Measurements from ENCODE around the gene SCAF1. TPM values are rescaled to one million over a fixed set of nuclear protein-coding genes. Genes with fewer than 3 reads are reported as not detected.

The SCAF1 gene
- total RNA-seq, 3 donors from 2014 or later (not counting 1 experiment from before 2014, with no cell fraction given) = 38.9 to 46.2 (median 44.9) TPM

GRCh38 chr19:49681830-49682229 lies 39.8 kb downstream of the SCAF1 start:
- no peaks in the 10 kb centered on the region for H3K9me3 Mint-ChIP-seq
- Histone ChIP-seq H3K4me3 (ENCODE audit: low read length) (no peak overlapping the region), H3K9me3 (ENCODE audit: control insufficient read depth, insufficient read depth, low read length) (no peaks in the 10 kb centered on the region), H3K4me1 (ENCODE audit: control insufficient read depth, insufficient read depth, low read length) (peaks cover 28% of the 10 kb centered on the region), H3K27me3 (ENCODE audit: control insufficient read depth, insufficient read depth, low read length) (no peaks in the 10 kb centered on the region), H3K36me3 (ENCODE audit: control insufficient read depth, insufficient read depth, low read length) (peaks cover 41% of the 10 kb centered on the region), H3K27ac (ENCODE audit: low read length) (no peak overlapping the region)
- no peaks in the 10 kb centered on the region for H3K27me3 Mint-ChIP-seq (ENCODE audit: low read depth in 2 of 2)
- no peaks in the 10 kb centered on the region for H3K36me3 Mint-ChIP-seq
- H3K4me3 Mint-ChIP-seq = no peak overlapping the region
- H3K4me1 Mint-ChIP-seq = peaks cover 14 to 38% of the 10 kb centered on the region in 2 donors
- H3K27ac Mint-ChIP-seq = no peak overlapping the region
- TF ChIP-seq CTCF (IDR thresholded peaks at IDR 0.05) = no peak
- WGBS (ENCODE audit: insufficient coverage) = 96% methylated on average over 19 of the region's 19 CpGs
- DNase-seq (peak in 1 of 2 donors; percentile 6), ATAC-seq (no peak)
- intact Hi-C loops (cut with micrococcal nuclease) = loop anchor here (2.0 kb wide), 2 partner anchors 17 to 113 kb away; partner anchors contain the start of genes BCL2L12 and IRF3

GRCh38 chr19:49682274-49682673 lies 40.3 kb downstream of the SCAF1 start:
- H3K36me3 Mint-ChIP-seq = no peaks in the 10 kb centered on the region
- Histone ChIP-seq H3K4me1 (ENCODE audit: control insufficient read depth, insufficient read depth, low read length) (peaks cover 28% of the 10 kb centered on the region), H3K4me3 (ENCODE audit: low read length) (no peak overlapping the region), H3K27me3 (ENCODE audit: control insufficient read depth, insufficient read depth, low read length) (no peaks in the 10 kb centered on the region), H3K36me3 (ENCODE audit: control insufficient read depth, insufficient read depth, low read length) (peaks cover 41% of the 10 kb centered on the region), H3K9me3 (ENCODE audit: control insufficient read depth, insufficient read depth, low read length) (no peaks in the 10 kb centered on the region), H3K27ac (ENCODE audit: low read length) (no peak overlapping the region)
- DNase-seq (peak in 1 of 2 donors; percentile 23), ATAC-seq (no peak)
- H3K27me3 Mint-ChIP-seq (ENCODE audit: low read depth in 2 of 2) = no peaks in the 10 kb centered on the region
- no peaks in the 10 kb centered on the region for H3K9me3 Mint-ChIP-seq
- intact Hi-C loops (cut with micrococcal nuclease) = no loop called here
- H3K4me1 Mint-ChIP-seq = peaks cover 10 to 38% of the 10 kb centered on the region in 2 donors
- no peak overlapping the region for H3K27ac Mint-ChIP-seq
- H3K4me3 Mint-ChIP-seq = no peak overlapping the region
- 92% methylated on average over 8 of the region's 8 CpGs for WGBS (ENCODE audit: insufficient coverage)
- no peak for TF ChIP-seq CTCF (IDR thresholded peaks at IDR 0.05)

GRCh38 chr19:49683814-49684250 lies 41.8 kb downstream of the SCAF1 start:
- Mint-ChIP-seq H3K4me3 (no peak overlapping the region), H3K9me3 (no peaks in the 10 kb centered on the region), H3K36me3 (no peaks in the 10 kb centered on the region), H3K27me3 (ENCODE audit: low read depth in 2 of 2) (no peaks in the 10 kb centered on the region), H3K27ac (peak overlapping the region in 1 of 2 donors; percentile 38), H3K4me1 (peaks cover 0 to 35% of the 10 kb centered on the region in 2 donors)
- Histone ChIP-seq H3K9me3 (ENCODE audit: control insufficient read depth, insufficient read depth, low read length) (no peaks in the 10 kb centered on the region), H3K27ac (ENCODE audit: low read length) (no peak overlapping the region), H3K4me3 (ENCODE audit: low read length) (no peak overlapping the region), H3K4me1 (ENCODE audit: control insufficient read depth, insufficient read depth, low read length) (peaks cover 17% of the 10 kb centered on the region), H3K36me3 (ENCODE audit: control insufficient read depth, insufficient read depth, low read length) (peaks cover 44% of the 10 kb centered on the region), H3K27me3 (ENCODE audit: control insufficient read depth, insufficient read depth, low read length) (no peaks in the 10 kb centered on the region)
- intact Hi-C loops (cut with micrococcal nuclease) = no loop called here
- ATAC-seq (no peak), DNase-seq (no peak)
- TF ChIP-seq CTCF (IDR thresholded peaks at IDR 0.05) = no peak
- WGBS (ENCODE audit: insufficient coverage) = 93% methylated on average over 18 of the region's 18 CpGs

Measured in natural killer cell (primary cell).